HG02981 (cell line): ENCODE data around the gene DUSP9.

Experiments
- ATAC-seq: cut with Tn5 transposase; IDR thresholded peaks from one replicate; pipeline ENCODE4 v1.9.1; 2021; ENCODE audit warnings: mild to moderate bottlenecking, moderate library complexity; ENCODE audit not compliant: unreplicated experiment

The DUSP9 gene

DNA sequence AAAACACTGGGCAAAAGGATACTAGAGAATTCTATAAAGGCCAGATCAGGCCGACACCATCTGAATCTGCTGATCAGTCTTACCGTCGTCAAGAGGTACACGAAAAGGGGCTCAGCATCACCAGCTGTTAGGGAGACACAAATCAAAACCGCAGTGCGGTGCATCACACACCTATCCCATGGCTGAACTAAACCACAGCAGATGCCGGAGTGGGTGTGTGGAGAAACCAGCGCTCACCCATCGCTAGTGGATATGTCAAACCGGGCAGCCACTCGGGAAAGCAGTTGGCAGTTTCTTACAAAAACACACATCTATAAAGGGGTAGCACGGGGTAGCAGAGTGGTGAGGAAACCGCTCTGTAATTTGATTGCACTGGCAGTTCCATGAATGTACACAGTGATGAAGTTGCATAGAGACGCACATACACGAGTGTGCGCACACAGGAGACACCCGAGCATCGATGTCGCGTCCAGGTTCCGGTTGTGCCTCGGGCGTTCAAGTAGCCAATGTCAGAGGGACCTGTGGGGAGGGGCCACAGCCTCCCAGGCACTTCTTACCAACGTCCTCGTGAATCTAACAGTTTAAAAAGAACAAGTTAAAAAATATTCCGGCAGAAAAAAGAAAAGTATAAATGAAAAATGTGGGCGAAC lies 24.9 kb upstream of the DUSP9 start:
- ATAC-seq, result no peak

DNA sequence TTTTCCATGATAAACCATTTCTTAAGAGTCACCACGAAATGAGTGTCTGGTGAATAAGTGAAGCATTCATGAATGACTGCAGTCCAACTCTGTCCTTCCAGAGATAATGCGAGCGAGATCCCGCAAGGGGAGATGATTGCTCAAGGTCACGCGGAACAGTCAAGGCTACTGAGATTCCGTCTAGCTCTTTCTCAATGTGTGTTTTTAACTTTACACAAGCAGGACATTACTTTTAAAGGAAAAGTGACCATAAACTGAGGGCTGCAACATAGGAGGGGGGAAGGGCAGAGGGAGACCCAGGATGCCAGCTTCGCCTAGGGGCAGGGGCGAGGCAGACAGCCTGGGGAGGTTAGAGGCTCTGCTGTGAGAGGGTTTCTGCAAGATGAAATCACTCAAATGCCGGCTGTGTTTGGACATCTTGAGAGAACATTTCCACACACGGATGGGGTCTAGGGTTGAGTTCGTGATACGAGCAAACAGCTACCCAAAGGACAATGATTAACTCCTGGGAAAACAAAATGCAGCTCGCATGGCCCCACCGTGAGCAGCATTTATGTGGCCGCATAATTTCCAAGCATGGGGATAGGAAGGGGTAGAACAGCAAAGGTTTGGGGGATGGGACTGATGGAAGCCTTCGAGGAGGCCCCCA lies 24.2 kb upstream of the DUSP9 start:
- ATAC-seq, result no peak

DNA sequence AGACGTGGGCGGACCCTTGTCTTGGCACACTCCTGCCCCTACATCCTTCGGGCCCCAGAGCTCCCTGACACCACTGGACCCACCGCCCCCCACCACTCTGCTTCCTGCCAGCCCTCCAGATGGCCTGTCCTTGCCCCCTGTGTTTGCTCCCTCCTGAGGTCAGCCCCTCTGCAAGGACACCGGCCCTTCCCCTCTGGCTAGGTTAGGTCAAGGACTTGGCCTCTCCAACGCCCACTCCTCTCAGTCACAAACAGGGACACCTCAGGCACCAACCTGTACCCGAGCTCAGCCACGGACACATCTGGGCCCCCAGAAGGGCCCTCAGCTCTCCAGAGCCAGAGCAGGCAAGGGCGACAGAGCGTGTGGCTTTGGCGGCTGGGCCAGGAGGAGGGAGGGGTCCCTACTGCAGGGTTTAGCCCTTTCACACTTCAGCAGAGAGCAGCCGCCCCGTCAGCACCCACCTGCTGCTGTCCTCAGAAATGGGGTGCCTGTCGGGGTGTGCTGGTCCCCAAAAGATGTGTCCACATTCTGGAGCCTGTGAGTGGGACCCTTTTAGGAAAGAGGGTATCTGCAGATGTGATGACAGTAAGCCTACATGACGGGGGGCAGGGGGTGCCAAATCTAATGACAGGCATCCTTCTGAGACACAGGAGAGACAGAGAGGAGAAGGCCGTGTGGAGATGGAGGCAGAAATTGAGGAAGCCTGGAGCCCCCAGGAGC lies 23.5 kb upstream of the DUSP9 start:
- ATAC-seq, result no peak

DNA sequence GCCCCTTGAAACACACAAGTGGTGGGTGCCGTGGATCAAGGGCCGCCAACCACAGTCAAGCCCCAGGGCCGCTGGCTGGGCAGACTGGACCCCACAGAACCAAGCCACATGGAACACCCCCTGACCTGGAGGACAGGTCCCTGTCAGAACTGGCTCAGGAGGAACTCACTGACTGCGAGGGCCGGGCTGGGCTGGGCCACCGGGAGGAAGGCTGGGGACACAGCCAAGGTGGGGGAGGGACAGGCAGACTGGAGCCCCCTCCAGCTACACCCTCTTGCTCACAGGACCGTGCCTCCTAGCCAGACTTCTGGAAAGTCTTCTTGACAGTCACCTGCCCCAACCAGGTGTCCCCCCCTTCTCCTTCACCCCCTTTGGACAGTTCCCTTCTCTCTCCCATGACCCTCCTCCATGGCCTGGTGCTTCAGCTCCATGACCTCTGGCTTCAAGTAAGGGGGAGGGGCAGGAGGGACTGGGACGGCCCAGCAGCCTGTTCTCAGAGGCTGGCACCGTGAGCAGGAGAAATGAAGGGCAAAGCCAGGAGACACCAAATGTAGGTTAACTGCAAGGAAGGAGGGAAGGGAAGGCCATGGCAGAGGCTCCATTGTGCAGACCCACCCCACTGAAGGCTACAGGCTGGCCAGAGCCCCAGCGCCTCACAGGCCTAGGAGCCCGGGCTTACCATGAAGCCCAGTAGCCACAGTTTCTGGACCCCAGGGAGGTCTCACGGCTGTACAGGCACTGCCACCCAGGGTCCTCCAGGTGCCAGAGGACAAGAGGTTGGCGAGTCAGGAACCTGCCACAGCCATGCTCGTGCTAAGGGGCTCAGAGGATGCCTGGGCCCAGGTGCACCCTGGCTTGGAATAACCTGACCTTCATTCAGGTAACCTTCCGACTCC lies 22.6 kb upstream of the DUSP9 start:
- no peak for ATAC-seq

DNA sequence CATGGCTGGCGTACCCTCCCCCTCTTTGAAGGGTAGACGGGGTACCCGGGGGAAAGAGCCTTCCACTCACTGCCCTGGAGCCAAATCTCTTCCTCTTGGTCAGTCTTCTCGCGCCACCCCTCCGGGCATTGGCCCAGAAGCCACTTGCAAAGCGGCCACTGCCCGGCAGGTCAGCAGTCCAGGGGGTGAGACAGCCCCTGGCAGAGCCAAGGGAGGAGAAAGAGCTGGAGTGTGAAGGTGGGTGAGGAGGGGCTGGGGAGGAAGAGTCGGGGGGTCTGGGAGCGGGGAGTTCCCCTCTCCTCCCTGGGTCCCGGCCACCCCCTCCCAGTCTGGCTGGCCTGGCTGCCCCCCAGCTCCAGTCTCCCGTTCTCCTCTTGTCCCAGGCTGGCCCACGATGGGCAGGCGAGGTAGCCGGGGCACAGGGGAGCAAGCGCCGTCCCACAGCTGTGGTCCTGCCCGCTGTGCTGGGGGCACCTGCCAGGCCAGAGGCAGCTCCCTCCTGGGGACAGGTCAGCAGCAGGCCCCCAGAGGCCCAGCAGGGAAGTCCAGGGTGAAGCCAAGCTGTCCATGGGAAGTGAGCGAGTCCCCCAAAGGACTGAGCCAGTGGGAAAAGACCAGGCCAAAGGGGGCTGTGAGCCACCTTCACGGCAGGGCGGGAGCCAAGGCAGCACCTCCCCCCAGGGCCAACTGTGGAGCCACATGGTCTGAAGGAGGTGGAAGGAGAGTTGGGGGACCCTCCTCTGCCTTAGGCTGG lies 21.6 kb upstream of the DUSP9 start:
- no peak for ATAC-seq

DNA sequence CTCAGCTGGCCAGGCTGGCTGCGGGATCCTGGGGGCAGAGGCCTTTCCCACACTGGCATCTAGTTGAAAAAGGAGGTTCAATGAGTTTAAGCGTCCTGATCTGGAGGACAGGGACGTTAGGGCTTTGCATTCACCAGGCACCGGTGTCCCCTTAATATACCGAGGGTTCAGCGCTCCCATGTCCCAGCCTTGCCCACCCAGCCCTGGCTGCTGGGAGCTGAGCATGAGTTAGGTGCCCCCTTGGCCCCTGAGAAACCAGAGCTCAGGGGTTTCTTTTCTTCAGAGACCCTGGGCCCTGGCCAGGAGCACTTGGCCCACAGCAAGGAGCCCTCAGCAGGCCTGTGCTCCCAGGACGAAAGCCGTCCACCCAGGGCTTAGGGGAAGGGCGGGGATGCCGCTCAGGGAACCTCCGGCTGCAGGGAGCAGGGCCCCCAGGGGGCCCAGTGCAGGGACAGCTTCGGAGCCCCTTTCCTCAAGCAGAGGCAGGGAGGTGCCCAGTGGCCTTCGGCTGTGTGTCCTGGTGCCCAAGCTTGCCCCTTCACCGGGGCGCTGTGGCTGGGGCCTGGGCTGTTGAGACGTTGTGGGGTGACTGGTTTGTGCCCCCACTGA lies 20.9 kb upstream of the DUSP9 start:
- ATAC-seq, result no peak

DNA sequence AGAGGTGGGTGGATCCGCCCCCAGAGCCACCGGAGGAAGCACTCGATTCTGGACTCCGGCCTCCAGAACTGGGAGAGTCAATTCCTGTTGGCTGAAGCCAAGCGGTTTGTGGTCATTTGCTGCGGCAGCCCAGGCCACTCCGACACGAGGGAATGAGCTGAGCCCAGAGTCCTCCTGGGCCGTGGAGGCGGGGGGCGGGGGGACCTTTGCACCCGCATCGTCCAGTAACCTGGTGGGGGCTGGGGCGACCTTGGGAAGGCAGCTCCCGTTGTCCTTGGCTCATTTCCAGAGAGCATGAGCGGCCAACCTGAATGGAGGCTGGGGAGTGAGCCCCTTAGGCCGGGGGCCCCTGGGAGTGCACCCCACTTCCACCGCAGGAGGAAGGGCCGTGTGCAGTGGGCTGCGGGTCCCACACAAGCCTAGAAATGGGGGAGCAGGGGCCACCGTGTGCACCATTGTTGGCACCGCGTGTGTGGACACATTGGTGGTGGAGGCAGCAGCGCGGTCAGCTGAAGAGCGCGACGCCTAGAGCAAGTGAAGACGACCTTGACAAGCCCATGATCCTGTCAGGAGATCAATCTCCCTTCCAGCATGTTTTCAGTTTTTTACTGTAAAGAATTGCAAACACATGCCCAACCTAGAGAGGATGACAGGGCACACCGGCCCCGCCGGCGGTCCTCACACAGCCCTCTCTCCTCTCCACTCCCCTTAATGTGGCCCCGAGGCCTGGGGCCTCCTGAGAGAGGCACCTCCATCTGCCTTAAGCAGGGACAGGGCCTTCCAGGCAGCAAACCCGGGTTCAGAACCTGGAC lies 19.9 kb upstream of the DUSP9 start:
- no peak for ATAC-seq

DNA sequence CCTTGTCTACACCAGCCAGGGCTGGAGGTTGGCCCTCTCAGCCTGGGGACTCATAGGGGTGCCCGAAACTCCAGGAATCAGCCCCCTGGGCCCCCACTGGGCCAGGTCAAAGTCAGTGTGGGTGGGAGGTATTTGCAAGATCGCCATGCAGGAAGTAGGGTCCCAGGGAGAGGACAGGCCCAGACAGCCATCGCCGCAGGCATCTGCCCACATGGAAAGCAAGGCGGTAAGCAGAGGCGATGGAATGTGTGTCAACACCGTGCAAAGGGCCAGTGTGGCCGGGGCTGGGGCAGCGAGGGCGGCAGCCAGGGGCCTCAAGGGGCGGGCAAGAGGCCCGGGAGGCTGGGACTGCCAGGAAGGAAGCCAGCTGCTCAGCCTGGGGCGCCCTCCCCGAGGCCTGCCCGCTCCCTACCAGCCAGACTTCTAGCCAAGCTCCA lies 19.3 kb upstream of the DUSP9 start:
- ATAC-seq, result no peak

DNA sequence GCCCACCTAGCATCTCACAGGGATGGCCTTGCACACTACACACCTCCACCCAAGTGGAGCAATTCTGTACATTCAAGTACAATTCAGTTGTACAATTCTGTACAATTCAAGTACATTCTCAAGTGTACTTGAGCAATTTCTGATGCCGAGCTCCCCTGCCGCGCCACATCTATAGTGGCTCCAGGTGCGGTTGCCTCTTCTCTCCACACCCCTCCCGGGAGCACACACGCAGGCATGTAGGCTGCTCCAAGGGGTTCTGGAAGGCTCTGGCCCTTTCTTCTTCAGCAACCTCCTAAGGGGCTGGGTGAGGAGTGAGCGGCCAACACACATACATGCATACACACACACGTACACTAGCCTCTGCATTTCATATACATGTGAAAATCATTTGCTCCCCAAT lies 18.9 kb upstream of the DUSP9 start:
- ATAC-seq, result no peak

DNA sequence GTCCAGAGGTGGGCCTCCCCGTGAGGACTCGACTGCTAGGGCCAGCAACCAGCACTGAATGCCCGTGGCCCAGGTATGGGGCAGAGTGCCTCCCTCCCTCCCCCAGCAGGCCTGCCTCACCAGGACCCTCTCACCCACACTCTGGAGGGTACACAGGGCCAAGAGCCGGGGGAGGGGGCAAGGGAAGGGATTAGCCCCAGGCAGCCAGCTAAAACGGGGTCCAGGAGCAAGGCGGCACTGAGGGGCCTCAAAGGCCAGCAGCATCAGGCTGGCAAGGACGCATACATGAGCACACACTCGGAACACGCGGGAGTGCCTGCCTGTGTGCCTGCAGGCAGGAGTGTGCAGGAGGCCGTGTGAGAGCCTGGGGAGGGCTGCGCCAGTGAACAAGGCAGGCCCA lies 18.3 kb upstream of the DUSP9 start:
- no peak for ATAC-seq

DNA sequence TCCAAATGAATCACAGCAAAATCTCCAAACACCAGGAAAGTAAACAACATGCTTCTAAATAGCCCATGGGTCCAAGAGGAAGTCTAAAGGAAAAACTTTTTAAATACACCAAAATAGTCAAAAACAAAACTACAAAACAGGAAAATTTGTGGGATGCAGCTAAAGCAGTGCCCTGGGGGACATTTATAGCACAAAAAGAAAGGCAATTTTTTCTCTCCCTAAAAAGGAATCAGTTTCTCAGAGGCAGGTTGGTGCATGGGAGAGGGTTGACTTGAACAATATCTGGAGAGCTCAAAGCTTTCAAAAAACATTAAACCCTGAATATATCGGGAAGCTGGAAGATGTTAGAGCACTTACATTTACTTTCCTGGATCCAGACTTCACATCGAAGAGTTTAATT lies 15.7 kb upstream of the DUSP9 start:
- no peak for ATAC-seq

DNA sequence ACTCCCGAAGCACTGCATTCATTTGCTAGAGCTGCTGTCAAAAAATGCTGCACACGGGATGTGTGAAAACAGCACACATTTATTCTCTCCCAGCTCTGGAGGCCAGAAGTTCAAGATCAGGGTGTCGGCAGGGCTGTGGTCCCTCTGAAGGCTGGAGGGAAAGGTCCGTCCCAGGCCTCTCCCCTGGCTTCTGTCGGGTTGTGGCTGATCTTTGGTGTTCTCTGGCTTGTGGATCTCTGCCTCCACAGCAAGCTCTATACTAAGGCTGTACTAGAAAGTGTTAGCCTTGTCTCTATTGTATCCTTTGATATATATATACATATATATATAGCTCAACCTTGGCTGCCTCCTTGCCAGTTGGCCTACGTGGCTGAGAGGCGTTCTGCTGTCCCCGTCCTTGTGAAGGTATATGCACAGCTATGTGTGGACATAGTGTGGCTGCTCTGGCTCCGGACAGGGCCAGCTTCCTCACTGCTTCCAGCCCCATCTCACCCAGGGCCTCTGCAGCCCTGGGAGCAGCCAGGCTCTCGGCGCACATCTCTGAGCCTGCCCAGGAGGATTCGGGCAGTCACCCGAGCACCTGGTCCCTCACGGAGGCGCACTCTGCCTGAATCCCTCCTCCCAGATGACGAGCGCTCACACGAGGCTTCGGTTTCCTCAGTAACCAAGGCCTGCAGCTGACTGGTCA lies 15.0 kb upstream of the DUSP9 start:
- no peak for ATAC-seq

DNA sequence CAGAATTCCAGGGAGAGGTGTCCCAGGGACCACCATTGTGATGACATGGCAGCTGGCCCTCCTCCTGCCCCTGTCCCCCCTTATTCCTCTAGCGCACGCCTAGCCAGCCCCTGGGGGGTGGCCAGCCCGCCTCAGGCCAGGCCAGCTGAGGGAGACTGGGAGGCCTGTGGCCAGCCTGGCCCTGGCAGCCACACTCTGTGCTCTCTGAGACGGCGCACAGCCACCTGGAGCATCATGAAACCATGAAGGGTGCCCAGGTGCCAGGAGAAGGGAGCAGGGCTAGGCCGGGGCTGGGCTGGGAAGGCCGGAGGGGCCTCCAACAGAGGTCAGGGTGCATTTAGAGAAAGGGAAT lies 14.4 kb upstream of the DUSP9 start:
- no peak for ATAC-seq

DNA sequence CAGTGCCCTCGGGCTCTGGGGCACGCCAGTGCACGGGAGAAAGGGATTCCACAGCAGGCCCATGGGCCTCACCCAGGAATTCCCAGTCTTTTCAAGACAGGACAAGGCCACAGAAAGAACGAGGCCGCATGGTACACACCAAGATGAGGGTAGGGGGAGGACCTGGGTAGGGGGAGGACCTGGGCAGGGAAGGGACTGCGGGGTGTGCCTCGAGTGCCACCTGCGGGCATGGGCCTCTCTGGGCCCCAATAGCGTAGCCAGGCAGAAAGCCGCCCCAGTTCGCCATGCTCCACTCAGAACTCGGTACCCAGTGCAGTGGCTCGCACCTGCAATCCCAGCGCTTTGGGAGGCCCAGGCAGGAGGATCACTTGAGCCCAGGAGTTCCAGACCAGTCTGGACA lies 14.0 kb upstream of the DUSP9 start:
- no peak for ATAC-seq

DNA sequence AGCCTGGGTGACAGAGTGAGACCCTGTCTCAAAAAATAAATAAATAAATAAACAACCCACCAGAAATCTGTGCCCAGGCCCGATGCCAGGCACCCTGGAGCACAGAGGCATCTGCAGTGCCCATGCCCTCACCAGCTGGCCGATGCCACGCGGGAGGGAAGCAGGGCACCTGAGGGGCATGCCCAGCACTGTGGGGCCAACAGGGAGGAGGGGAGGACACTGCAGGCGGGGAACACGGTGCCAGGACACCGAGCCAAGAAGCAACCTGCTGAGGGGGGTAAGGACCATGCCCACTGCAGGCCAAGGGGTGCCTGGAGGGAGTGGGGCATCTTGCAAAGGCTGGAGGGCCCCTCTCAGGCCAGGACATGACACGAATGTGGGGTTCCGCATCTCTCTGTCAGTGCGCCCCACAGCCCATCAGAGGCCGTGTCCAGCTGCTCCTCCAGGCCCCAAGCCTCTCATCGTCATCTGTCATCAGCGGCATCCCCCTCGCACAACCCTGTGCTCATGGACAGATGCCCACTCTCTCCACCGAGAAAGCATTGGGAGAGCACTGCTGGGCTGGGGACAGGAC lies 13.3 kb upstream of the DUSP9 start:
- no peak for ATAC-seq

DNA sequence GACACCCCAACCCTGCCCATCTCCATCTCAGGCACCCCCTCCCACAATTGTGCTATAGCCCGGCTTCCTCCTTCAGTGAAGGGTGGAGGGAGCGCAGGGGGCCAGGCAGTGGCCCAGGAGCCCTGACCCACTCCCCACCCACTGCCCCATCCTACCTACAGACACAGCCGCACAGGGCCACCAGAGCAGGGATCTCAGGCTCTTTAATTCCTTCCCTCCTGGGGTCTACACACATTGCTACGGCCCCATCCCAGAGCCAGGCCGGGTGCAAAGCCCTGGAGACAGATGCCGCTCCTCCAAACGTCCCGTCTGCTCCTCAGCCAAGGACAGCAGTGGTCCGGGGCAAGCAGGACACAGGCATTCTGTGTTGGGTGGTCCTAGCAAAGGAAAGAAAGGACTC lies 12.8 kb upstream of the DUSP9 start:
- no peak for ATAC-seq

DNA sequence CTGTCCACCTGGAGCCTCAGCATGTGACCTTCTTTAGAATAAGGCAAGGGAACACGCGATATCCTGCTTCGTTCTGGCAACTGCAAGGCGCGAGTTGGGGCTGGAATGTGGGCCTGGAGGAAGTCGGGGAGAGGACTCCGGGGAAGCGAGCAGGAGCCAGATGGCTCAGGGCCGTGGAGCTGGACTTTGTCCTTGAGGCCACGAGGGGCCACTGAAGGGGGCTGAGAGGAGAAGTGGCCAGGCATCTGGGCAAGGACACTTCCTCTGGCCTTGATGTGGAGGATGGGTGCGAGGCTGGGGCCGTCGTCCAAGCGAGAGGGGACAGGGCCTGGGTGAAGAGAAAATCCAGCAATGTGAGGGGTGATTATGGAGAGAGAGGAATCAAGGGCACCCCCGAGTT lies 12.2 kb upstream of the DUSP9 start:
- no peak for ATAC-seq

DNA sequence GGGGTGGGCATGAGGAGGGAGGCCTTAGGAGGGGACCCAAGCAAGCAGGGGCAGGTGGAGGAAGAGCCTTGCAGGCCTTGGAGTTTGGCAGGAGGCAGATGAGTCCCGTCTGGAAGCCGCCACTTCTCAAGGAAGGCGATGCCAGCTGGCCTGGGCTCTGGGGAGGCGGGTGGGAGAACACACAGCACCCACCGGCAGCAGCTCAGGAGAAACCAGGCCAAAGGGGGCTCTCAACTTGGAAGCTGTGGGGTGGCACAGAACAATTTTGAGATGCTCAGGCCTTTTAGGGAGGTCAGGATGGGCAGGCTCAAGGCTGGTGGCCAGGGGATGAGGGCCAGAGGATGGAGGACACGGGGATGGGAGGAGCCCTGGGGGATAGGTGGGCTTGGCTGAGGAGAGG lies 11.6 kb upstream of the DUSP9 start:
- no peak for ATAC-seq
